Myocyte (in vitro differentiated cells): ENCODE data around the gene UGT1A8. TPM values are rescaled to one million over a fixed set of nuclear protein-coding genes. Genes with fewer than 3 reads are reported as not detected.

ENCODE experiments used
- DNase-seq: peaks from one replicate; pipeline ENCODE4 v3.0.0-alpha.2; 2012; ENCODE audit warnings: low read depth
- total RNA-seq: library from RNA; depleted of rRNA; stranded (reverse); fragments of >200 nt; gene quantifications from 2 replicates; pipeline ENCODE4 v1.2.3, GENCODE V29; 2014

UGT1A8 gene
- total RNA-seq, 1 donor from 2014 or later = not detected

DNA sequence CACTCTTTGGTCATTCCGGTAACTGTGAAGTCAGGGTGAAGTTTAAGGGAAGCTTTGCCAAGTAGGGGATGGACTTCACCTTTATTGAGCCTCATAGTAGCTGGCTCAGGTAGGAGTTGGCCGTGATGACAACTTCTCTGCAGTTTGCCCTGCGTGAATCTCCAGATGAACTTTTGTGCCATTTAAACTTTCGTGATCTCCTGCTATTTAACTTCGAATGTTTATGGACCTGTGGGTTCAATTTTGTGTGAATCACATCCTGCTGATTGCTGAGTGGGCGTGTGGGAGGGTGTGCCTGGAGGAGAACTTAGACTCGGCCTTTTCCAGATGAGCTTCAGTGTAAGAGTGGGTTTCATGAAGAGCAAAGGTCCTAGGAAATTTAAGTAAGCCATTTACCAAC, 146.8 kb downstream of the UGT1A8 start:
- DNase-seq = no peak

DNA sequence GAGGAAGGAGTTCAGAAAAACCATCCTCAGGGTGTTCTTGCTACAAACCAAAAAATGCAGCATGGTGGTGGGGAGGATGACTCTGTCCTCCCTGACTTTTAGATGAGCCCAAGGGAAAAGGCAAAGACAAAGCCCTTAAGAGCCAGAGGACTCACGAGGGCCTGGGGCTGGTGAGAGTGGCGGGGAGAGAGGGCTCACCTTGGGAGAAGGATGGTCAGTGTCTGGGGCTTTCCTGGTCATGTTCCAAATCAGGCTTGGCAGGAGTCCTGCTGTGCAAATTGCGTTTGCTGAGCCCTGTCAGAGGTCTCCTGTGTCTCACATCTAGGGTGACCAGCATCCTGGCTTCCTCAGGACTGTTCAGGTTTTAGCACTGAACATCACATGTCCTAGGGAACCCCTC, 147.3 kb downstream of the UGT1A8 start:
- DNase-seq = no peak

DNA sequence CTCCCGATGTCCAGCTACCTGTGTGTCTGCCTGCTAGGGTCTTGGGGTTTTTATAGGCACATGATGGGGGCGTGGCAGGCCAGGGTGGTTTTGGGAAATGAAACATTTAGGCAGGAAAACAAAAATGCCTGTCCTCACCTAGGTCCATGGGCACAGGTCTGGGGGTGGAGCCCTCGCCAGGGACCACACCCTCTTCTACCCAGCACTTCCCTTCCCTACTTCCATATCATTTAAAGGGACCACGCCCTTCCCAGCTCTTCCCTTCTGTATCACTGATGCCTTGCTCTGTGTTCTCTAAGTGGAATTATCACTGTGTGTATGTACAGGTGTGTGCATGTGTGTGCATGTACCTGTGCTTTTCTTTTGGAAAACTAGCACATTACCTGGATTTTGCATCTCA, 149.0 kb downstream of the UGT1A8 start:
- no peak for DNase-seq

DNA sequence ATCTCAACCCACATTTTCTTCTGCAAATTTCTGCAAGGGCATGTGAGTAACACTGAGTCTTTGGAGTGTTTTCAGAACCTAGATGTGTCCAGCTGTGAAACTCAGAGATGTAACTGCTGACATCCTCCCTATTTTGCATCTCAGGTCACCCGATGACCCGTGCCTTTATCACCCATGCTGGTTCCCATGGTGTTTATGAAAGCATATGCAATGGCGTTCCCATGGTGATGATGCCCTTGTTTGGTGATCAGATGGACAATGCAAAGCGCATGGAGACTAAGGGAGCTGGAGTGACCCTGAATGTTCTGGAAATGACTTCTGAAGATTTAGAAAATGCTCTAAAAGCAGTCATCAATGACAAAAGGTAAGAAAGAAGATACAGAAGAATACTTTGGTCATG, 150.6 kb downstream of the UGT1A8 start:
- DNase-seq = no peak

DNA sequence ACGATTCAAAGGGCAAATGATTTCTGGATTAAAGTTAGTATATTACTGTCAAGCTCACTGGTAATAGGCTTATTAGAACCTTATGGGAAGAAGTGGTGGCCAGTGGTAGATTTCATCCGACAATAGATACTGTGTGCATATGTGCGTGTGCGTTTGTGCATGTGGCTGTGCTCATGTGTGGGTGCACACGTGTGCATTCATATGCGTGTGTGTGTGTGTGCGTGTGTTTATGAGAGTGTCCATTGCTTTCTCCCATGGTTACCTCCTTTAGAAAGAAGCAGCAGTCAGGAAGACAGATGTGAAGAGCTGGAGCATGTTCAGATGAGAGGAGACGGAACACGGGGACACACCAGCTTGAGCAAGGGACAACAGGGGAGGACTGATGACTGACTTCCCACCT, 151.8 kb downstream of the UGT1A8 start:
- no peak for DNase-seq

DNA sequence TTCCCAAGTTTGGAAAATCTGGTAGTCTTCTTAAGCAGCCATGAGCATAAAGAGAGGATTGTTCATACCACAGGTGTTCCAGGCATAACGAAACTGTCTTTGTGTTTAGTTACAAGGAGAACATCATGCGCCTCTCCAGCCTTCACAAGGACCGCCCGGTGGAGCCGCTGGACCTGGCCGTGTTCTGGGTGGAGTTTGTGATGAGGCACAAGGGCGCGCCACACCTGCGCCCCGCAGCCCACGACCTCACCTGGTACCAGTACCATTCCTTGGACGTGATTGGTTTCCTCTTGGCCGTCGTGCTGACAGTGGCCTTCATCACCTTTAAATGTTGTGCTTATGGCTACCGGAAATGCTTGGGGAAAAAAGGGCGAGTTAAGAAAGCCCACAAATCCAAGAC, 154.7 kb downstream of the UGT1A8 start:
- DNase-seq = no peak

DNA sequence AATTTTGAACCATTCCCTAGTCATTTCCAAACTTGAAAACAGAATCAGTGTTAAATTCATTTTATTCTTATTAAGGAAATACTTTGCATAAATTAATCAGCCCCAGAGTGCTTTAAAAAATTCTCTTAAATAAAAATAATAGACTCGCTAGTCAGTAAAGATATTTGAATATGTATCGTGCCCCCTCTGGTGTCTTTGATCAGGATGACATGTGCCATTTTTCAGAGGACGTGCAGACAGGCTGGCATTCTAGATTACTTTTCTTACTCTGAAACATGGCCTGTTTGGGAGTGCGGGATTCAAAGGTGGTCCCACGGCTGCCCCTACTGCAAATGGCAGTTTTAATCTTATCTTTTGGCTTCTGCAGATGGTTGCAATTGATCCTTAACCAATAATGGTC, 155.2 kb downstream of the UGT1A8 start:
- no peak for DNase-seq

DNA sequence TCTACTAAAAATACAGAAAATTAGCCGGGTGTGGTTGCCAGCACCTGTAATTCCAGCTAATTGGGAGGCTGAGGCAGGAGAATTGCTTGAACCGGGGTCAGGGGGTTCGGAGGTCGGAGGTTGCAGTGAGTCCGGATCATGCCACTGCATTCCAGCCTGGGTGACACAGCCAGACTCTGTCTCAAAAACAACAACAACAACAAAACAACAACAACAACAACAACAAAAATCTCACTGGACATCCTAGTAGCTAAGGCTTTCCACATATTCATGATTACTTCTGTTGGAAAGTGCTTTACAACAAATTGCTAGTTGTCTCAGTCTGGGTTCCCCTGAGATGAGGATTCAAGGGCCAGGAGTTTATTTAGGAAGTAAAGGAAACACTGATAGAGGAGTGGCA, 156.4 kb downstream of the UGT1A8 start:
- no peak for DNase-seq

DNA sequence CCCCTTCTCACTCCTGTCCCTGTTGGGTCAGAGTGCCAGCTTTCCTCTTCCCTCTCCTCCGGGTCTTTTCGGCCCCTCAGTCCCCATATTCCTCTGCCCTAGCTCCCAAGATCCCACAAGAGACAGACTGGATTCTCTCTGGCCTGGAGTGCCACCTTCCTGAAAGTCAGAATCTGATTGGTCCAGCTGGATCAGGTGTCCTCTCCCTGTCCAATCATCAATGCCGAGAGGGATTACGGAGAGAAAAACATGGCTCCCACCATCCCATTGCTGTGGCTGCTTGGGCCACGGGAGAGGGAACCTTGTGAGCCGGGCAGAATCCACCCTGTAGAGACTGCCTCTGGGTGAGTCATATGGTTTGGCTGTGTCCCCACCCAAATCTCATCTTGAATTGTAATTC, 158.0 kb downstream of the UGT1A8 start:
- no peak for DNase-seq

DNA sequence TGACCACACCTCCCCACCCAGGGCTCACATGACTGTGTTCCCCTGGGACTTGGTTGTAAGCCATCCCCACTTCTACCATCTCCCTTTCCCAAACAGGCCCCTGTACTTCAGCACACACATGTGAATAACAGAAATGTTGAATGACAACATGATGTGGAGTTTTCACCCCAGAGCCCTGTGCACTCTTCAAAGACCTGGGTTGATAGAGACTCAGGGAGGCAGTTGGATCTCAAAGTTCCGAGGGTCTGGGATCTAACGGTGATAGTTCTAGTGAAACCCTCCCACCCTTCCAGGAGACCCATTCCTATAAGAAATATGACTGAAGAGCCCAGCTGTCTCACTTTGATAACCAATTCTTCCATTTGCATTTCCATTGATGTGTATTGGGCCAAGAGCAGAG, 160.6 kb downstream of the UGT1A8 start, which contains the start of gene MROH2A:
Gene MROH2A, plus strand, starts transcription at position 301 of the 400 bp plus-strand sequence. CDS start 1,029 bp downstream, outside the sequence.
- no peak for DNase-seq

DNA sequence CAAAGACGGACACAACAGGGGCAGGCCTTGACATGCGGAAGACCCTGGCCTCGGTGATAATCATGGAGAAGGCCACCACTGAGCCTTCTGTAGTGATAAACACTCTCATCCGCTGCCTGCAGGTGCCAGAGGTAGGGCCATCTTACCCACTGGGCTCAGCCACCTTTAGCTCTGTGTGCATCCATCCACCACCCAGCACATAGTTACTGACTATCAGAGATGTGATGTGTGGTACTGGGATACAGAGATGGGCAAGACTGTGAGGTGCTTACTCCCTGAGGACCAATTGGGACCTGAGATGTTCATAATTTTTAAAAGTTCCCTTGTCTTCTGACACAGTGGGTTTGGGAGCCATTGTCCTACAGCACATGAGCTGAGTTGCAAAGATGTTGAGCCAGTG, 162.3 kb downstream of the UGT1A8 start:
- DNase-seq = no peak

DNA sequence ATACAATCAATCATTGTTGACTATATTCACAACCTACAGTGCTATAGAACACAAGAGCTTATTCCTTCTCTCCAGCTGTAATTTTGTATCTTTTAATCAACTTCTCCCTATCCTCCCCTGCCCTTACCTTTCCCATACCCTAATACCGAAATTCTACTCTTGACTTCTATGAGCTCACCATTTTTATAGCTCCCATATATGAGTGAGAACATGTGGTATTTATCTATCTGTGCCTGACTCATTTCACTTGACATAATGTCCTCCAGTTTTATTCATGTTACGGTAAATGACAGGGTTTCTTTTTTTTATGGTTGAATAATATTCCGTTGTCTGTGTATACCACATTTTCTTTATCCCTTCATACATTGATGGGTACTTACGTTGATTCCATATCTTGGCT, 163.3 kb downstream of the UGT1A8 start:
- no peak for DNase-seq

DNA sequence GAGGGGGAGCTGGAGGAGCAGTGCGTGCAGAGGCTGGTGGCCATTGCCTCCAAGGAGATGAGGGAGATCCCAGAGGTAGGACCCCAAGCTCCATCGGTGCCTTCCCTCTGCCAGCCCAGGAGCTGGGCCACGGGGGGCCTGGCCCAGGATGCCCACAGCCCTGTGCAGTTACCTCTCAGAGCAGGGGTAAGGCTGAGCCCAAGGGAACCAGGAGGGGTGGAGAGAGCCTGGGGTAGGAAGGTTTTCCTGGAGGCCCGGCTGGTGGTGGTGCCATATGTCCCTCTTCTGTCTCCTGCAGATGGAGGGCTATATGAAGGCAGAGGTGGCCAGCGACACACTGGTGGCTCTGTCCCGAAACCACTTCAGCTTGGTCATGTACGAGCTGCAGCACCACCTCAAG, 172.1 kb downstream of the UGT1A8 start:
- no peak for DNase-seq

DNA sequence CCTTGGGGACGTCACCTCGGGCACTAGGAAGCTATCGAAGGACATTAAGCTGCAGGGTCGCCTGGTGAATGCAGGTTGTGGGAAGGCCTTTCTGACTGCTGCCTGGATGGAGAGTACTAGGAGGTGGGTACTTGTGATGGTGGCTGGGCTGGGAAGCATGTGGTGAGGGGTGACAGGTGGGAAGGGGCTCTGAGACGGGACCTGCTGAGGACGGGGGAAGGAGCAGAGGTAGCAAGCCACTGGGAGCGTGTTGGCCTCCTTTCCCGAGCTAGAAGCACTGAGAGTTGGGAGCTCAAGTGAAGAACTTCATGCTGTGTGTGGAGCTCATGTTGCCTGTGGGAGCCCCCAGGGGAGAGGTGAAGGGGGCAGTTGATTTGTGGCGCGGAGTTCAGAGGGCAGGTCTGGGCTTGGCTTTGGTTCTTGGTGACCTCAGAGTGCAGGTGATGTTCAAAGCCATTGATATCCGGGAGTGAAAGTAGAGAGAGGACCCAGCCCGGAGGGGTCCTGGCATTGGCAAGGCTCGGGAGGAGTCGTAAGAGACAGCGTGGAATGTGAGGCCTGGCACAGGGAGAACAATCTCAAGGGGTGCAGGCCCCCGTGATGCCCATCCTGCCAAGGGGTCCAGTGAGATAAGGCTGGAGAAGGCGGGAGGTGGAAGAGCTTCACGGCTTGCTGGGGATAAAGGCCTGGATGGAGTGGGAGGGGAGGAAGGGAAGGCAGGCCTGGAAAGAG, 173.9 kb downstream of the UGT1A8 start:
- DNase-seq = no peak

DNA sequence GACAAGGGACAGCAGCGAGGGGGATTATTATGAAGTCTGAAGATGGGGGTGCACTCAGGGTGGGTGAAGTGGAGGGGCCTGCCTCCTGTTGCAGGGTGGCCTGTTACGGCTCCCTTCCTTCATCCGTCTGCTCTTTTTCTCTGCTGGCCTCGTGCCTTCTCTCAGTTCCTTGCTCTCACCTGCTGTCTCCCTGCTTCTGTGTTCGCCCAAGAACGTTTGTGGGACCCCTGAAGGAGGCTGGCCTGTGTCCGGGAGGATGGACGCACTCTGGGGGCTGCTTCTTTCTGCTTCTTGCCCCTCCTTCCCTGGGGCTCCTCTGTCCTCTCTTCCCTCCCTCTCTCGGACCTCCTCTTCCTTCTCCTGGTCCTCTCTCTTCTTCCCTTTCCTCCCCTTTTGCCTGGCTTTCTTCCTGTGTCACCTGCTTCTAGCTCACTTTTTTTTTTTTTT, 174.5 kb downstream of the UGT1A8 start:
- no peak for DNase-seq

DNA sequence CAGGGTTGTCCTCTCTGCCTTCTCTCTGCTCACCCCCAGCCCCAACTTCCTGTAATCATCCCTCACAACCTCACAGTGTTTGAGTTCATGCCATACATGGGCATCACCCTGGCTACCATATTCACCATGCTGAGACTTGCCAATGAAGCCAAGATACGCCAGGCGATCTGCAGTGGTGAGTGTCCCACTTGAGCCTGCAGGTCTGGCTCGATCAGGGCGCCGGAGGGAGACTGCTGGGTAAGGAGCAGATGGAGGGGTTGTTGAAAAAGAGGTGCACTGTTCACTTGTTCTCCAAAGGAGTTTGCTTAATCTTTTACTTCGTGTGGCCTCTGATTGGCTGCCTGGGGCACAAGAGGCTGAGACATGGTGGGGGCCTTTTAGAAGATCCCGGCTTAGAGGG, 175.3 kb downstream of the UGT1A8 start:
- no peak for DNase-seq

DNA sequence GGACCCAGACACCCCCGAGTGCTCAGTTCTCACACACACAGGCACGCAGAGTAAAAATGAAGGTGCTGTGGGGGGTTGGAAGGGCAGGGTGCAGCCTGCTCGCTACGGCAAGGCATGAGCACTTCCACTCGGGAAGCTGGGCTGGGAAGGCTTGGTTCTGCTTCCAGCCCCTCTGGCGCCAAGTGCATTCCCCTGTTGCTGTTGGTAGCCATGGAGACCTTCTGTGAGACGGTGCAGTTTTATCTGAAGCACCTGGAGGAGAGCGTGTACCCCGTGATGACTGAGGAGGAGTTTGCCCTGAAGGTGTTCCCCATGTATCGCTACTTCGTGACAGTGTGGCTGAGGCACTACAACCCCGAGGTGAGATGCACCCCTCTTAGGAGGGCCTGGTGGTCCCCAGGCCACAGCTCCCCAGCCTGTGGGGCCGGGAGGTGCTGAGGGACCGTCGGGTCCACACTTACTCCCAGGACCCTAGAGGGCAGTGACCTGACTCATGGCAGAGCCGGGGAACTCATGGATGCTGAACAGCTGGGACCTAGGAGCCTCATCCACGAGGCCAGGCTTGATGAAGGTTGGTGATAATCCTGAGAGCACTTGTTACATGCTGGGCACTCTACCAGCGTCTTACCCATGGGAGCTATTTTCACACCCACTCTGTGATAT, 176.2 kb downstream of the UGT1A8 start:
- no peak for DNase-seq

DNA sequence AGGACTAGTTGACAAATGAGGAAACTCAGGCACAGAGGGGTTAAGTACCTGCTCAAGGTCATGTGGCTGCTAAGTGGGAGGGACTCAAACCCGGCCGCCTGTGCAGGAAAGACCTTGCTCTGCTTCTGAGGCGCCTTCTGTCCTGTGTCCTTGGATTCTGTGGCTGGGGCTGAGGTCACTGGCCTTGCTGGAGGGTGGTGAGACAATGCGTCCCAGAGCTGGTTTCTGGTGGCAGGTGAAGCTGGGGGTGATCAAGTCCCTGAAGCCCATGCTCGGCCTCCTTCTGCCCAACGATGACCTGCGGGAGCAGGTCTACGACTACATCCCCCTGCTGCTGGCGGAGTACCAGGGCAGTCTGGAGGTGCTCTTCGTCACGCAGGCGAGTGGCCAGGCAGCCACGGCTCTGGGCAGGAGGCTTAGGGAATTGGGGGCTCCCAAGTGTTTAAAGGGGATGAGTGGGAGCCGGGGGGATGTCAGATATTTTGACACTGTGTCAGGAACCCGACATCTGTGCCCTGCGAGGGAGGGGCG, 176.8 kb downstream of the UGT1A8 start:
- no peak for DNase-seq

DNA sequence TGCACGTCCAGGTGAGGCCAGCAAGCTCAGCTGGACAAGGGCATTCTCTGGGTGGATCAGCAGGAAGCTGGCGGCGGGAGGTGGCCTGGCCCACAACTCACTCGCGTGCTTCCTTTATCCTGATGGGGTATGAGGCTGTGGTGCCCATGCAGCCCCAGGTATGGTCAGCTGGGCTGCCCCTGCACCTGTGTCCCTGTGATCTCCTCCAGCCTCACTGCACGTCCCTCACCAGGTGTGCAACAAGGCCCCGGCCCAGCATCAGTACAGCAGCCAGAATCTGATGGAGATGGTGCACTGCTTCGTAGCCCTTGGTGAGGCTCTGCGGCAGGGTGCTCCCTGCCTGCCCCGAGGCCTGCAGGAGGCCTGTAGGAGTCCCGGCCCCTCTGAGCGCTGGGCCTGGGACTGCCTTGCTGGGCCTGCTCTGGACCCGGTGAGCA, 178.3 kb downstream of the UGT1A8 start:
- no peak for DNase-seq

DNA sequence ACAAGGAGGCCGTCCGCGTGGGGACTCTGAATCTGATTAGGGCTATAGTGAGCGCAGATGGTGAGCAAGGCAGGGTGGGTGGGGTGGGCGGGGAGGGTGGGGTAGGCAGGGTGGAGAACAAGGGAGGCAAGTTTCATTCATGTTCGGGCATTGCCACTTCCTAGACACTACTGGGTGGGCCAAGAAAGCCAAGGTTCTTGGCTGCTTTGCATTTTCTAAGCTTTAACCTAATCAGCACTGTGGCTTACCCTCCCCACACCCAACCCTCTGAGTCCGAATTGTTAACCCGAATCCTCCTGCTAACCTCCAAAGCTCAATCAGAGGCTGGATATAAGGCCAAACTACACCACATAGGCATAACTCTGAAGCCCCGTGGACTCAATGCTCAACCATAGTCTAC, 178.8 kb downstream of the UGT1A8 start:
- no peak for DNase-seq

DNA sequence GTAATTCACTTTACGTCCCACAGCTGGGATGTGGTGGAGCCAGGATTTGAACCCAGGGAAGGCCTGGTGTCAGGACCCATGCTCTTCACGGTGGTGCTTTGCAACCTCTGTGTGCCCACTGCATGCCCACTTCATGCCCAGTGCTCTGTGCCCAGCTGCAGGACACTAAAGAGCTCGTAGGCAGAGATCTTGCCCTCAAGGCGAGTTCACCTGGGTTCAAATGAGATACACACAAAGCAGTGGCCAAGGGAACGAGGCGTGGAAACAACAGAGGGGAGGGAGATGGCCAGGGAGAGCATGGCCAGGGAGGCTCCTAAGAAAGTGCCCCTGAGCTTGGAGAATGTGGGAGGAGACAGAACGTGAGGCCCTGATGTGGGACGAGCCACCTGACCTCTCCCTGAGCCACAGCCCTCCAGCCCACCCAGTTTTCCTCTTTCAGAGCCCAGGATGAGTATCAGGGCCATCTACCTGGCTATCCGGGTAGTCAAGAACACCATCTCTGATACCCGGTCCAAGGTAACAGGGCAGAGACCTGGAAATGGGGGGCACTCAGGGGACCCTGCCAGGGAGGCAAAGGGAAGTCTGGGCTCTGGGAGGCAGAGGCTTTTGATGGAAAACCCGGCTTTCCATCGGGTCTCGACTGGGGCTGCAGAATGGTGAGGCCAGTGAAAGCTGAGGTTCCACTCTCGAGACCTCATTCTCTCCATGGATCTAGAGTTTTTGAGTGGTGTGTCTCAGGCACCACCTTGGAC, 181.1 kb downstream of the UGT1A8 start:
- no peak for DNase-seq

DNA sequence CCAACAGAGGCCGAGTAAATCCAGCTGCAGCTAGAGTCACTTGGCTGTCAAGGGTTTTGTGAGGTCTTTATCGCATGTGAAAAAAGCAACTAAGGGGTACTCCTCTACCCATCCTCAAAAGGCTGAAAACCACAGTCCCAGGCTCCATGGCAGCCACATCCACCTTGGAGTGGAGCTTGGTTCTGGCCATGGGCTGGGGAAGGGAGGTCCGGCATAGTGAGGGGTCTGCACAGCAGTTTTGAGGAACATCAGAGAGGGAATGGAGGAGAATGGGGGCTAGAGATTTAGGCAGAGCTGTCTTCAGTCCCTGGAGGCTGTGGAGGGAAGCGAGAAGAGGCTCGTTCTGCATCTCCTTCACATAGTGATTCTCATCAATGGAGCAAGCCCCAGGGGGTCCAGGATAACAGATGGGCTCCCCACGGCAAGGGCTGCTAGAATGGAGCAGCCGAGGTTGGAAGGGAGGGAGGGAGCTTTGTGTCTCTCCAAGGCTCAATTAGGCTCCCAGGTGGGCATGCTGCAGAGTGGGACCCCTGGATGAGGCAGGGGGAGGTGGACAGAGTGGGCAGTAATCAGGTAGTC, 181.7 kb downstream of the UGT1A8 start:
- DNase-seq = no peak
